ENCODE measurements around the gene CFAP69. TPM values are rescaled to one million over a fixed set of nuclear protein-coding genes. Genes with fewer than 3 reads are reported as not detected.

The CFAP69 gene
- polyA plus RNA-seq, 1 donor from 2014 or later: 6.2 TPM

- Histone ChIP-seq H4K20me1 (ENCODE audit: insufficient read depth) (no peaks in the 10 kb centered on the region), H3K4me3 (ENCODE audit: low read length) (no peak overlapping the region), H3K27me3 (ENCODE audit: insufficient read depth, low read depth, low read length) (no peaks in the 10 kb centered on the region), H3K9ac (ENCODE audit: low read length) (no peak overlapping the region), H3K79me2 (replicated peaks; ENCODE audit: insufficient read depth, low read length) (no peaks in the 10 kb centered on the region), H3K9me2 (ENCODE audit: insufficient read depth, low read length) (no peaks in the 10 kb centered on the region), H3K36me3 (ENCODE audit: insufficient read depth, low read length) (no peaks in the 10 kb centered on the region), H3K9me3 (ENCODE audit: low read length) (no peaks in the 10 kb centered on the region), H3F3A (ENCODE audit: insufficient read depth, low read length, poor library complexity, severe bottlenecking) (no peaks in the 10 kb centered on the region), H2AFZ (ENCODE audit: low read depth, low read length) (no peak overlapping the region), H3K27ac (ENCODE audit: low read length) (no peak overlapping the region), H3K4me2 (ENCODE audit: low read length) (no peak overlapping the region)
- no peak for TF ChIP-seq POLR2AphosphoS5 (IDR thresholded peaks at IDR 0.05)
Measured at GRCh38 chr7:90267263-90267858, 22.4 kb downstream of the CFAP69 start.

GRCh38 chr7:90269163-90269562 lies 24.2 kb downstream of the CFAP69 start:
- H2AFZ ChIP-seq (ENCODE audit: low read depth, low read length): no peak overlapping the region

More at GRCh38 chr7:90269163-90269562, 24.2 kb downstream of the CFAP69 start:
- TF ChIP-seq EZH2 (IDR thresholded peaks at IDR 0.05; ENCODE audit: borderline replicate concordance, insufficient read depth, low read length, poor library complexity, severe bottlenecking): no peak
- no peak for TF ChIP-seq RAD21 (conservative IDR thresholded peaks at IDR 0.05)
- no peak for TF ChIP-seq SMC3 (conservative IDR thresholded peaks at IDR 0.05; ENCODE audit: poor library complexity)
- no peak for TF ChIP-seq EP300 (conservative IDR thresholded peaks at IDR 0.05; ENCODE audit: poor library complexity, severe bottlenecking)
- TF ChIP-seq POLR2AphosphoS5 (IDR thresholded peaks at IDR 0.05): no peak
- TF ChIP-seq TAF1 (IDR thresholded peaks at IDR 0.05; ENCODE audit: low read depth): no peak
- no peak for TF ChIP-seq CTCF (IDR thresholded peaks at IDR 0.05; ENCODE audit: poor library complexity, severe bottlenecking)
- no peak for TF ChIP-seq MXI1 (conservative IDR thresholded peaks at IDR 0.05; ENCODE audit: poor library complexity, severe bottlenecking)
- TF ChIP-seq, protein P1, sequence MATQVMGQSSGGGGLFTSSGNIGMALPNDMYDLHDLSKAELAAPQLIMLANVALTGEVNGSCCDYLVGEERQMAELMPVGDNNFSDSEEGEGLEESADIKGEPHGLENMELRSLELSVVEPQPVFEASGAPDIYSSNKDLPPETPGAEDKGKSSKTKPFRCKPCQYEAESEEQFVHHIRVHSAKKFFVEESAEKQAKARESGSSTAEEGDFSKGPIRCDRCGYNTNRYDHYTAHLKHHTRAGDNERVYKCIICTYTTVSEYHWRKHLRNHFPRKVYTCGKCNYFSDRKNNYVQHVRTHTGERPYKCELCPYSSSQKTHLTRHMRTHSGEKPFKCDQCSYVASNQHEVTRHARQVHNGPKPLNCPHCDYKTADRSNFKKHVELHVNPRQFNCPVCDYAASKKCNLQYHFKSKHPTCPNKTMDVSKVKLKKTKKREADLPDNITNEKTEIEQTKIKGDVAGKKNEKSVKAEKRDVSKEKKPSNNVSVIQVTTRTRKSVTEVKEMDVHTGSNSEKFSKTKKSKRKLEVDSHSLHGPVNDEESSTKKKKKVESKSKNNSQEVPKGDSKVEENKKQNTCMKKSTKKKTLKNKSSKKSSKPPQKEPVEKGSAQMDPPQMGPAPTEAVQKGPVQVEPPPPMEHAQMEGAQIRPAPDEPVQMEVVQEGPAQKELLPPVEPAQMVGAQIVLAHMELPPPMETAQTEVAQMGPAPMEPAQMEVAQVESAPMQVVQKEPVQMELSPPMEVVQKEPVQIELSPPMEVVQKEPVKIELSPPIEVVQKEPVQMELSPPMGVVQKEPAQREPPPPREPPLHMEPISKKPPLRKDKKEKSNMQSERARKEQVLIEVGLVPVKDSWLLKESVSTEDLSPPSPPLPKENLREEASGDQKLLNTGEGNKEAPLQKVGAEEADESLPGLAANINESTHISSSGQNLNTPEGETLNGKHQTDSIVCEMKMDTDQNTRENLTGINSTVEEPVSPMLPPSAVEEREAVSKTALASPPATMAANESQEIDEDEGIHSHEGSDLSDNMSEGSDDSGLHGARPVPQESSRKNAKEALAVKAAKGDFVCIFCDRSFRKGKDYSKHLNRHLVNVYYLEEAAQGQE (IDR thresholded peaks at IDR 0.05; ENCODE audit: borderline replicate concordance): no peak
- Histone ChIP-seq H3K36me3 (ENCODE audit: insufficient read depth, low read length) (no peaks in the 10 kb centered on the region), H3K4me2 (ENCODE audit: low read length) (no peak overlapping the region), H3K4me3 (ENCODE audit: low read length) (no peak overlapping the region), H3K9me3 (ENCODE audit: low read length) (no peaks in the 10 kb centered on the region), H4K20me1 (ENCODE audit: insufficient read depth) (no peaks in the 10 kb centered on the region), H3K27ac (ENCODE audit: low read length) (no peak overlapping the region), H3K9me2 (ENCODE audit: insufficient read depth, low read length) (no peaks in the 10 kb centered on the region), H3K27me3 (ENCODE audit: insufficient read depth, low read depth, low read length) (no peaks in the 10 kb centered on the region), H3K79me2 (replicated peaks; ENCODE audit: insufficient read depth, low read length) (no peaks in the 10 kb centered on the region), H3F3A (ENCODE audit: insufficient read depth, low read length, poor library complexity, severe bottlenecking) (no peaks in the 10 kb centered on the region), H3K9ac (ENCODE audit: low read length) (no peak overlapping the region)
